ENCODE measurements around the gene SNX18.

DNA sequence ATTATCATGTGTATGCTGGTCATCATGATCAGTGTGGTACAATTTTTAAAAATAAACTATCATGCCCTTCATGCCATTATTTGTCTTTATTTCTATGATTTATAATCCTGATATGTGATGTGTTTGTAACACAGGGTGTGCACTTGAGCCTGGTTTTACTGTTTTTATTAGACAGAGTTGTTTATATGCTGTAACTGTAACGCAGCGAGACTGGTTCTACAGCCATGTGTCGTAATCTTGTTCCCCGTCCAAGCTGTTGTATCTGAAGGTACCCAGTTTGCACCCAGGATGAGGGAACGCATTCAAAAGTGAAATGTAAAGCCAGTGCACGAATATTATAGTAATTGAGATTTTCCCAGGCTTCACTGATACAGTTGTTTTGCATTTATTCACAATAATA lies 28.2 kb downstream of the SNX18 start:
- TF ChIP-seq MAFK (IDR thresholded peaks at IDR 0.05; ENCODE audit: low read depth, low read length): no peak
- no peak for TF ChIP-seq RAD21 (IDR thresholded peaks at IDR 0.05; ENCODE audit: low read length)
- no peak for TF ChIP-seq CTCF (conservative IDR thresholded peaks at IDR 0.05; ENCODE audit: low read depth, low read length)
- TF ChIP-seq NFE2L2 (IDR thresholded peaks at IDR 0.05; ENCODE audit: low read depth, low read length): no peak
- TF ChIP-seq POLR2A (IDR thresholded peaks at IDR 0.05; ENCODE audit: low read depth, low read length): no peak
- no peak for TF ChIP-seq CHD1 (IDR thresholded peaks at IDR 0.05; ENCODE audit: low read depth, low read length)
- TF ChIP-seq USF2 (IDR thresholded peaks at IDR 0.05; ENCODE audit: low read depth, low read length): no peak
- peak; percentile 9; the same call in 1 of the 2 replicates for TF ChIP-seq CEBPB (IDR thresholded peaks at IDR 0.05; ENCODE audit: low read depth, low read length)
- no peak for TF ChIP-seq RCOR1 (IDR thresholded peaks at IDR 0.05; ENCODE audit: insufficient replicate concordance, low read length)
- TF ChIP-seq SMC3 (IDR thresholded peaks at IDR 0.05; ENCODE audit: low read depth, low read length): no peak
